Astrocyte (in vitro differentiated cells and primary cell): ENCODE data around the gene ITPK1.

Experiments used
- EZH2 ChIP-seq: IDR thresholded peaks from 2 replicates; pipeline ENCODE4 v1.6.1; 2012; ENCODE audit warnings: mild to moderate bottlenecking, low read length, inconsistent platforms; ENCODE audit not compliant: insufficient read depth
- TF ChIP-seq, protein P1 (sequence below): IDR thresholded peaks from 2 replicates; pipeline ENCODE4 v1.5.1; 2011; ENCODE audit warnings: low read depth, mild to moderate bottlenecking, inconsistent platforms, low read length, moderate library complexity; ENCODE audit not compliant: insufficient read depth

DNA sequence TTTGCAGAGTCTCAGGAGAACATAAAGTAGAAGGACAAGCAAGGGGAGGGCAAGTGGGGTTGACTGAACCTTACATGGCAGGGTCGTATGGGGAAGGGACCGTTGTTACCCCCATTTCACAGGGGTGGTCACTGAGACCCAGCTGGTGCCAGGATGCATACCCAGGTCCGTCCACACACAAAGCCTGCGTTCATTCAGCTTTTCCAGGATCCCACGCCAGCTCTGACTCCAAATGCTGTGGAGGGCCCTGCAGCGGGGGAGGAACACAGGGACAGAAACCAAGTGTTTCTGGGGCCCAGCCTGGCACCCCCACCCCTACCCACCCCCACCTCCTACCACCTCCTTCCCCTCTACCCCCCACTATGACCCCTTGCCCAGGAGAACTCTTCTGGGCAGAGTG lies 209.3 kb downstream of the ITPK1 start:
- TF ChIP-seq, protein P1, sequence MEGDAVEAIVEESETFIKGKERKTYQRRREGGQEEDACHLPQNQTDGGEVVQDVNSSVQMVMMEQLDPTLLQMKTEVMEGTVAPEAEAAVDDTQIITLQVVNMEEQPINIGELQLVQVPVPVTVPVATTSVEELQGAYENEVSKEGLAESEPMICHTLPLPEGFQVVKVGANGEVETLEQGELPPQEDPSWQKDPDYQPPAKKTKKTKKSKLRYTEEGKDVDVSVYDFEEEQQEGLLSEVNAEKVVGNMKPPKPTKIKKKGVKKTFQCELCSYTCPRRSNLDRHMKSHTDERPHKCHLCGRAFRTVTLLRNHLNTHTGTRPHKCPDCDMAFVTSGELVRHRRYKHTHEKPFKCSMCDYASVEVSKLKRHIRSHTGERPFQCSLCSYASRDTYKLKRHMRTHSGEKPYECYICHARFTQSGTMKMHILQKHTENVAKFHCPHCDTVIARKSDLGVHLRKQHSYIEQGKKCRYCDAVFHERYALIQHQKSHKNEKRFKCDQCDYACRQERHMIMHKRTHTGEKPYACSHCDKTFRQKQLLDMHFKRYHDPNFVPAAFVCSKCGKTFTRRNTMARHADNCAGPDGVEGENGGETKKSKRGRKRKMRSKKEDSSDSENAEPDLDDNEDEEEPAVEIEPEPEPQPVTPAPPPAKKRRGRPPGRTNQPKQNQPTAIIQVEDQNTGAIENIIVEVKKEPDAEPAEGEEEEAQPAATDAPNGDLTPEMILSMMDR = no peak
- TF ChIP-seq EZH2 = no peak
